K562 (cell line): Measurements from ENCODE around the gene CXorf65. TPM values are rescaled to one million over a fixed set of nuclear protein-coding genes. Genes with fewer than 3 reads are reported as not detected.

Experiments used
- ATF3 ChIP-seq, 2 experiments: fragments of 450-650 bp in 1 of 2; sonication (generic) in 1 of 2; formaldehyde crosslinking in 1 of 2; IDR thresholded peaks in 1 of 2; conservative IDR thresholded peaks in 1 of 2; 2 replicates each; pipeline versions ENCODE4 v1.6.1 to v1.8.1; 2016 to 2023; ENCODE audit warnings: mild to moderate bottlenecking in 2 of 2, moderate library complexity in 2 of 2, inconsistent platforms in 1 of 2, missing genetic modification reagents in 1 of 2
- BDP1 ChIP-seq: IDR thresholded peaks from 3 replicates; pipeline ENCODE4 v1.6.1; 2011; ENCODE audit not compliant: insufficient read length, insufficient read depth
- BRF1 ChIP-seq: IDR thresholded peaks from 3 replicates; pipeline ENCODE4 v1.6.1; 2011; ENCODE audit warnings: borderline replicate concordance, mild to moderate bottlenecking; ENCODE audit not compliant: insufficient read length; ENCODE audit errors: extremely low read depth
- C11orf30 ChIP-seq: fragments of 450-650 bp; IDR thresholded peaks from 2 replicates; pipeline ENCODE4 v1.6.1; 2016; ENCODE audit warnings: low read depth, mild to moderate bottlenecking
- CBFA2T2 ChIP-seq: fragments of 450-650 bp; conservative IDR thresholded peaks from 2 replicates; pipeline ENCODE4 v1.6.1; 2017; ENCODE audit warnings: mild to moderate bottlenecking
- EHMT2 ChIP-seq: fragments of 450-650 bp; IDR thresholded peaks from 2 replicates; pipeline ENCODE4 v1.6.1; 2018; ENCODE audit warnings: antibody characterized with exemption
- ELF1 ChIP-seq: fragments of 200-800 bp; sonication (Bioruptor generic); IDR thresholded peaks from 2 replicates; pipeline ENCODE4 v1.6.1; 2016; ENCODE audit warnings: missing genetic modification characterization, missing compliant biosample characterization
- FOXJ2 ChIP-seq: fragments of 200-800 bp; sonication (Bioruptor generic); IDR thresholded peaks from 2 replicates; pipeline ENCODE4 v1.6.1; 2016; ENCODE audit warnings: missing genetic modification characterization, missing compliant biosample characterization
- FOXM1 ChIP-seq, 2 experiments: fragments of 450-650 bp in 1 of 2; sonication (generic) in 1 of 2; formaldehyde crosslinking in 1 of 2; IDR thresholded peaks; 2 replicates each; pipeline versions ENCODE4 v1.6.1 to v1.9.0; 2017 to 2022; ENCODE audit warnings: low read depth in 2 of 2, mild to moderate bottlenecking in 2 of 2, missing genetic modification reagents in 1 of 2, moderate library complexity in 1 of 2
- HDAC6 ChIP-seq: IDR thresholded peaks from 2 replicates; pipeline ENCODE4 v1.6.1; 2012; ENCODE audit warnings: low read depth, mild to moderate bottlenecking, control low read depth, inconsistent platforms, low read length, moderate library complexity
- HINFP ChIP-seq: fragments of 450-650 bp; conservative IDR thresholded peaks from 2 replicates; pipeline ENCODE4 v1.6.1; 2016; ENCODE audit warnings: missing genetic modification characterization, low read depth, mild to moderate bottlenecking, control low read depth, missing compliant biosample characterization
- HNRNPUL1 ChIP-seq: fragments of 200-400 bp; formaldehyde crosslinking; IDR thresholded peaks from 2 replicates; pipeline ENCODE4 v1.6.1; 2017; ENCODE audit warnings: low read length
- KLF10 ChIP-seq: fragments of 250-450 bp; sonication (Bioruptor Pico); IDR thresholded peaks from 2 replicates; pipeline ENCODE4 v1.6.1; 2021; ENCODE audit warnings: matching md5 sums
- MCM7 ChIP-seq, 2 experiments: fragments of 450-650 bp; IDR thresholded peaks; 2 replicates each; pipeline ENCODE4 v1.6.1; 2016 to 2018
- MED1 ChIP-seq: sonication (generic); formaldehyde crosslinking; IDR thresholded peaks from 2 replicates; pipeline ENCODE4 v1.8.1; 2023; ENCODE audit warnings: missing genetic modification reagents, borderline replicate concordance
- MTF1 ChIP-seq: fragments of 250-450 bp; sonication (Bioruptor Pico); IDR thresholded peaks from 2 replicates; pipeline ENCODE4 v1.9.0; 2021; ENCODE audit warnings: moderate library complexity, mild to moderate bottlenecking, inconsistent platforms, borderline replicate concordance
- MXI1 ChIP-seq: IDR thresholded peaks from 2 replicates; pipeline ENCODE4 v1.6.1; 2011; ENCODE audit warnings: low read depth, mild to moderate bottlenecking, improper control_type of control experiment, low read length
- RFX1 ChIP-seq: fragments of 450-650 bp; IDR thresholded peaks from 2 replicates; pipeline ENCODE4 v1.6.1; 2016; ENCODE audit warnings: mild to moderate bottlenecking, moderate library complexity
- RFX7 ChIP-seq: fragments of 250-450 bp; sonication (Bioruptor Pico); IDR thresholded peaks from 2 replicates; pipeline ENCODE4 v1.5.1; 2021; ENCODE audit warnings: mild to moderate bottlenecking
- SMARCB1 ChIP-seq: IDR thresholded peaks from 2 replicates; pipeline ENCODE4 v1.6.1; 2011; ENCODE audit warnings: improper control_type of control experiment, low read depth; ENCODE audit not compliant: insufficient read length
- SREBF1 ChIP-seq: fragments of 150-350 bp; IDR thresholded peaks from 2 replicates; pipeline ENCODE4 v1.6.1; 2014; ENCODE audit warnings: antibody characterized with exemption, low read depth, low read length, borderline replicate concordance
- VEZF1 ChIP-seq: fragments of 200-800 bp; sonication (Bioruptor generic); IDR thresholded peaks from 2 replicates; pipeline ENCODE4 v1.6.1; 2017; ENCODE audit warnings: missing genetic modification characterization, missing compliant biosample characterization
- ZNF23 ChIP-seq: fragments of 250-450 bp; sonication (Bioruptor Pico); IDR thresholded peaks from 2 replicates; pipeline ENCODE4 v1.4.0; 2020; ENCODE audit warnings: mild to moderate bottlenecking
- ZNF436 ChIP-seq: fragments of 250-450, 450-650 bp; sonication (Bioruptor Pico); formaldehyde crosslinking; IDR thresholded peaks from 2 replicates; pipeline ENCODE4 v1.7.0; 2020; ENCODE audit warnings: mild to moderate bottlenecking
- ZNF830 ChIP-seq: fragments of 250-450 bp; sonication (Bioruptor Pico); IDR thresholded peaks from 2 replicates; pipeline ENCODE4 v1.5.0; 2021; ENCODE audit warnings: mild to moderate bottlenecking
- polyA plus RNA-seq, 8 experiments: library from polyadenylated mRNA; depleted of rRNA in 4 of 8; stranded (reverse) in 5 of 8; unstranded in 3 of 8; fragments of >200 nt; fragmentation: Nextera tagmentation in 2 of 8; fragmentation: Illumina TruSeq in 1 of 8; extraction: Ambion mirVana in 2 of 8; extraction: Trizol in 1 of 8; gene quantifications; 2 replicates each; pipeline versions ENCODE4 v1.2.1 to v1.2.3, GENCODE V29; 2011 to 2014; ENCODE audit warnings: inconsistent platforms in 1 of 8, missing spikeins in 1 of 8
- total RNA-seq, 7 experiments: library from RNA; depleted of rRNA in 6 of 7; stranded (reverse); fragments of >200 nt in 6 of 7; fragmentation: Illumina TruSeq in 2 of 7; extraction: Trizol in 2 of 7; gene quantifications; 2 replicates each; pipeline versions ENCODE4 v1.2.1 to v1.2.3, GENCODE V29; 2011 to 2021; ENCODE audit warnings: low replicate concordance in 1 of 7

The CXorf65 gene
- total and polyA plus RNA-seq, 9 of the 15 experiments (the other 6 are each of a cell fraction or from before 2014, with no cell fraction given) = 1.4 to 8.4 (median 2.9) TPM

GRCh38 chrX:71068044-71068918, 38.3 kb downstream of the CXorf65 start, which contains the start of gene SNX12 (continued):
- TF ChIP-seq MTF1 (CRISPR knock-in tag) (no peak), MED1 (CRISPR knock-in tag) (no peak), ZNF436 (CRISPR knock-in tag) (no peak), EHMT2 (no peak), HNRNPUL1 (no peak), MXI1 (0 out of 2 replicates have a peak, but pooled peaks have one; percentile 41), SREBF1 (0 out of 2 replicates have a peak, but pooled peaks have one; percentile 26), CBFA2T2 (no peak), ELF1 (tag) (peak; percentile 80), ATF3 (IDR thresholded peaks at IDR 0.05) (peak; percentile 76), ATF3 (CRISPR knock-in tag; conservative IDR thresholded peaks at IDR 0.05) (no peak), SMARCB1 (no peak), VEZF1 (CRISPR knock-in tag) (peak; percentile 89), C11orf30 (no peak; the same call in 1 of the 2 replicates), FOXJ2 (peak; percentile 85; the same call in 1 of the 2 replicates), FOXM1 (IDR thresholded peaks at IDR 0.05; ENCODE audit: low read depth) (no peak), FOXM1 (CRISPR knock-in tag; IDR thresholded peaks at IDR 0.05; ENCODE audit: low read depth) (no peak), RFX7 (CRISPR knock-in tag) (no peak), ZNF23 (CRISPR knock-in tag) (no peak), BDP1 (no peak), ZNF830 (CRISPR knock-in tag) (no peak), RFX1 (no peak), KLF10 (no peak), HINFP (tag) (no peak), HDAC6 (no peak), MCM7 (IDR thresholded peaks at IDR 0.05) (no peak), BRF1 (no peak)
